GM12865 (cell line): ENCODE results near the gene VPS54.

Source experiments
- DNase-seq: peaks from one replicate; pipeline ENCODE4 v3.0.0; 2010; ENCODE audit warnings: low read depth
- H3K4me3 ChIP-seq: 2 replicates; pipeline ENCODE4 v1.5.1; 2011; ENCODE audit warnings: mild to moderate bottlenecking, low read depth, low read length, control low read depth
- CTCF ChIP-seq: IDR thresholded peaks from 2 replicates; pipeline ENCODE4 v1.5.1; 2011; ENCODE audit warnings: low read length, control low read depth, low read depth, inconsistent platforms; ENCODE audit not compliant: insufficient read depth; ENCODE audit errors: missing control alignments

The VPS54 gene

GRCh38 chr2:63888490-63889402 lies 130.5 kb downstream of the VPS54 start:
- TF ChIP-seq CTCF: peak; percentile 65
- no peak overlapping the region for H3K4me3 ChIP-seq
- DNase-seq: peak; percentile 59

- no peak for TF ChIP-seq CTCF
- H3K4me3 ChIP-seq: no peak overlapping the region
- DNase-seq: no peak
These were observed 131.2 kb downstream of the VPS54 start for GRCh38 chr2:63888053-63888452.

GRCh38 chr2:63886445-63886844 lies 132.8 kb downstream of the VPS54 start:
- no peak overlapping the region for H3K4me3 ChIP-seq
- no peak for TF ChIP-seq CTCF
- DNase-seq: no peak

- no peak for DNase-seq
- H3K4me3 ChIP-seq: no peak overlapping the region
- no peak for TF ChIP-seq CTCF
These were observed 136.7 kb downstream of the VPS54 start for GRCh38 chr2:63882395-63883105.

GRCh38 chr2:63881205-63881604 lies 138.0 kb downstream of the VPS54 start:
- H3K4me3 ChIP-seq: no peak overlapping the region
- TF ChIP-seq CTCF: no peak
- DNase-seq: no peak

- no peak for TF ChIP-seq CTCF
- no peak overlapping the region for H3K4me3 ChIP-seq
- no peak for DNase-seq
These were observed 138.6 kb downstream of the VPS54 start for GRCh38 chr2:63880625-63881024.
